ENCODE measurements around the gene LEO1. TPM values are rescaled to one million over a fixed set of nuclear protein-coding genes. Genes with fewer than 3 reads are reported as not detected.

The LEO1 gene
- total RNA-seq, result 10 to 100 TPM in 3 of 4 donors, 1 to 10 TPM in 1; 8.6 to 45.3 (median 27.8) TPM

- DNase-seq, result peak; percentile 86 to 93
- Histone ChIP-seq H3K9me3 (peaks cover 0 to 12% of the 10 kb centered on the region in 2 donors), H3K27ac (peak within 1 kb of the TSS; percentile 86 to 88), H3K36me3 (no peaks in the 10 kb centered on the region), H3K27me3 (no peaks in the 10 kb centered on the region), H3K4me3 (peak within 1 kb of the TSS; percentile 71 to 74), H3K4me1 (no peaks in the 10 kb centered on the region)
- TF ChIP-seq POLR2A (IDR thresholded peaks at IDR 0.05), result peak in 1 of 2 donors; percentile 41
- TF ChIP-seq, protein P1, sequence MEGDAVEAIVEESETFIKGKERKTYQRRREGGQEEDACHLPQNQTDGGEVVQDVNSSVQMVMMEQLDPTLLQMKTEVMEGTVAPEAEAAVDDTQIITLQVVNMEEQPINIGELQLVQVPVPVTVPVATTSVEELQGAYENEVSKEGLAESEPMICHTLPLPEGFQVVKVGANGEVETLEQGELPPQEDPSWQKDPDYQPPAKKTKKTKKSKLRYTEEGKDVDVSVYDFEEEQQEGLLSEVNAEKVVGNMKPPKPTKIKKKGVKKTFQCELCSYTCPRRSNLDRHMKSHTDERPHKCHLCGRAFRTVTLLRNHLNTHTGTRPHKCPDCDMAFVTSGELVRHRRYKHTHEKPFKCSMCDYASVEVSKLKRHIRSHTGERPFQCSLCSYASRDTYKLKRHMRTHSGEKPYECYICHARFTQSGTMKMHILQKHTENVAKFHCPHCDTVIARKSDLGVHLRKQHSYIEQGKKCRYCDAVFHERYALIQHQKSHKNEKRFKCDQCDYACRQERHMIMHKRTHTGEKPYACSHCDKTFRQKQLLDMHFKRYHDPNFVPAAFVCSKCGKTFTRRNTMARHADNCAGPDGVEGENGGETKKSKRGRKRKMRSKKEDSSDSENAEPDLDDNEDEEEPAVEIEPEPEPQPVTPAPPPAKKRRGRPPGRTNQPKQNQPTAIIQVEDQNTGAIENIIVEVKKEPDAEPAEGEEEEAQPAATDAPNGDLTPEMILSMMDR (IDR thresholded peaks at IDR 0.05), result peak; percentile 46 to 51 (median 48)
- intact Hi-C loops (cut with DNase I; ENCODE audit: low total_unique reads), result no loop called here
Observed at GRCh38 chr15:51971375-51972133, at the start of gene LEO1. Gene LEO1 (minus strand): TSS chr15:51971778. CDS start chr15:51971745, 33 bp downstream.

GRCh38 chr15:52021128-52021671, 49.6 kb upstream of the LEO1 start:
- peak overlapping the region; percentile 47 to 63 for H3K4me3 ChIP-seq
- TF ChIP-seq POLR2A (IDR thresholded peaks at IDR 0.05), result no peak
- TF ChIP-seq, protein P1 (IDR thresholded peaks at IDR 0.05), result no peak
- H3K9me3 ChIP-seq, result no peaks in the 10 kb centered on the region
- H3K4me1 ChIP-seq, result peaks cover 0 to 5% of the 10 kb centered on the region in 2 donors
- H3K27me3 ChIP-seq, result no peaks in the 10 kb centered on the region
- no peaks in the 10 kb centered on the region for H3K36me3 ChIP-seq
- peak overlapping the region; percentile 93 to 99 for H3K27ac ChIP-seq
- intact Hi-C loops (cut with DNase I; ENCODE audit: low total_unique reads), result no loop called here
- peak in 1 of 2 donors; percentile 70 for DNase-seq

- TF ChIP-seq POLR2A (IDR thresholded peaks at IDR 0.05), result no peak
- TF ChIP-seq, protein P1 (IDR thresholded peaks at IDR 0.05), result no peak
- DNase-seq, result no peak
- Histone ChIP-seq H3K4me3 (peak overlapping the region; percentile 47 to 63), H3K9me3 (no peaks in the 10 kb centered on the region), H3K27ac (peak overlapping the region; percentile 93 to 99), H3K4me1 (peaks cover 0 to 5% of the 10 kb centered on the region in 2 donors), H3K36me3 (no peaks in the 10 kb centered on the region), H3K27me3 (no peaks in the 10 kb centered on the region)
- intact Hi-C loops (cut with DNase I; ENCODE audit: low total_unique reads), result no loop called here
Observed at GRCh38 chr15:52020221-52021085, 48.9 kb upstream of the LEO1 start.

DNA sequence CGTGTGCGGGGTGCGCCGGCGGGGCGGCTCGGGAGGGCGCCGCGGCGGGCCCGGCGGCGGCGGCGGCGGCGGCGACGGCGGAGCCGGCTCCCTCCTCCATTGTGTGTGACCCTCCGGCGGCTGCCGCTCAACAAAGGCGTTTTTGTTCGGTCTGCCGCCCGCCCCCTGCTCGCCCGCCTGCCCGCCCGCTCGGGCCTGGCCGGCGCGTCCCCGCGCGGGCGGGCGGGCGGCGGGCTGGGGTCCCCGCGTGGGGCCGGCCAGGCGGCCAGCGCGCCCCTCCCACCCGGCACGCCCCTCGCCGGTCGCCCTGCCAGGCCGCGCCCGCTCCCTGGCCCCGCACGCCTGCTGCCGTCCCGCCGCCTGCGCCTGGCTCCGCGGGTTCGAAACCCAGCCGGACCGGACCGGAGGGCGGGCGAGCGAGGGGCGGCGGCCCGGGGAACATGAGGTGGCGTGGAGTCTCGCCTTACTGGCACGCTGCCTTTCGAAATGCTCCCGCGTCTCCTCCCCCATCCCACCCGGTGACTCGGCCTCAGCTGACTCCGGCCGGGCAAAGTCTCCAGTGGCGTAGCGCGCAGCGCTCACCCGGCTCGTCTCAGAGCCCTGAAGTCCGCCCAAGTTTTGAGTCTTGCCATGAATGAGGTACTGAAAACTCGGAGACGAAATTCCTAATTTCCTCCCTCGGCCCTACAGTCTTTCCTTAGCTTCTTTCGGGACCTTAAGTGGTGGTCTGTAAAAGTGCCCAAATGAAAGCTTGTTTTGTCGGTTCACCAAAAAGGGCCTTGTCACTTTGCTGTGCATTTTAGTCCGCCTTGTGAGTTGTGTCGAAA, 48.0 kb upstream of the LEO1 start:
- no peaks in the 10 kb centered on the region for H3K36me3 ChIP-seq
- DNase-seq, result peak; percentile 85 to 87
- H3K27ac ChIP-seq, result peak overlapping the region; percentile 93 to 99
- H3K4me3 ChIP-seq, result peak overlapping the region; percentile 47 to 63
- H3K9me3 ChIP-seq, result no peaks in the 10 kb centered on the region
- no peaks in the 10 kb centered on the region for H3K27me3 ChIP-seq
- peak; percentile 21 to 58 for TF ChIP-seq POLR2A (IDR thresholded peaks at IDR 0.05)
- TF ChIP-seq, protein P1 (IDR thresholded peaks at IDR 0.05), result no peak
- H3K4me1 ChIP-seq, result peaks cover 0 to 5% of the 10 kb centered on the region in 2 donors
- intact Hi-C loops (cut with DNase I; ENCODE audit: low total_unique reads), result no loop called here
